Measurements from ENCODE around the gene ZNRD2.
"Not testable (repeated sequence)": the region's sequence is repeated elsewhere in the genome, so short reads cannot be mapped to it uniquely, and the experiment has no call there.

Gene ZNRD2

GRCh38 chr11:65569973-65570918, at the start of gene ZNRD2:
TSS of gene ZNRD2 (plus strand) at chr11:65570477. CDS start at chr11:65570492, 15 bp downstream.
- DNase-seq (ENCODE audit: low spot score) = peak; percentile 98

- DNase-seq (ENCODE audit: low spot score) = not testable (repeated sequence)
Observed at GRCh38 chr11:65521777-65522521, 48.3 kb upstream of the ZNRD2 start.

- DNase-seq (ENCODE audit: low spot score) = not testable (repeated sequence)
Observed at GRCh38 chr11:65522718-65523630, 47.3 kb upstream of the ZNRD2 start.

GRCh38 chr11:65523631-65523968, 46.7 kb upstream of the ZNRD2 start:
- not testable (repeated sequence) for DNase-seq (ENCODE audit: low spot score)

- peak; percentile 59 for DNase-seq (ENCODE audit: low spot score)
Observed at GRCh38 chr11:65524014-65524740, 46.1 kb upstream of the ZNRD2 start.

- DNase-seq (ENCODE audit: low spot score) = peak; percentile 81
Observed at GRCh38 chr11:65524741-65525545, 45.3 kb upstream of the ZNRD2 start, which contains the start of gene SCYL1. TSS of gene SCYL1 (plus strand) at chr11:65525083. CDS start at chr11:65525154, 71 bp downstream.

GRCh38 chr11:65525546-65526480, 44.5 kb upstream of the ZNRD2 start:
- DNase-seq (ENCODE audit: low spot score) = no peak

- no peak for DNase-seq (ENCODE audit: low spot score)
Observed at GRCh38 chr11:65526744-65527143, 43.5 kb upstream of the ZNRD2 start.

GRCh38 chr11:65528819-65529350, 41.4 kb upstream of the ZNRD2 start:
- DNase-seq (ENCODE audit: low spot score) = no peak

- DNase-seq (ENCODE audit: low spot score) = no peak
Observed at GRCh38 chr11:65529475-65530156, 40.7 kb upstream of the ZNRD2 start.

- no peak for DNase-seq (ENCODE audit: low spot score)
Observed at GRCh38 chr11:65530157-65530496, 40.1 kb upstream of the ZNRD2 start.

- DNase-seq (ENCODE audit: low spot score) = no peak
Observed at GRCh38 chr11:65532388-65533064, 37.8 kb upstream of the ZNRD2 start.

- DNase-seq (ENCODE audit: low spot score) = no peak
Observed at GRCh38 chr11:65535102-65535501, 35.2 kb upstream of the ZNRD2 start.

GRCh38 chr11:65536412-65537295, 33.6 kb upstream of the ZNRD2 start:
- DNase-seq (ENCODE audit: low spot score) = no peak

- DNase-seq (ENCODE audit: low spot score) = no peak
Observed at GRCh38 chr11:65537296-65537597, 33.0 kb upstream of the ZNRD2 start.

GRCh38 chr11:65537620-65538231, 32.6 kb upstream of the ZNRD2 start:
- DNase-seq (ENCODE audit: low spot score) = no peak
